Smooth muscle cell of bladder (primary cell): Measurements from ENCODE around the gene EFCAB8. TPM values are rescaled to one million over a fixed set of nuclear protein-coding genes. Genes with fewer than 3 reads are reported as not detected.

Experiments used
- total RNA-seq: library from RNA; depleted of rRNA; stranded (reverse); fragments of >200 nt; gene quantifications from 2 replicates; pipeline ENCODE4 v1.2.3, GENCODE V29; 2014

Gene EFCAB8
- total RNA-seq: 0.28 TPM in 2 replicates

GRCh38 chr20:32858701-32859372 lies at the start of gene EFCAB8:
Gene EFCAB8, plus strand, starts transcription at chr20:32858923. Its CDS starts 4,870 bp downstream, at chr20:32863793.

GRCh38 chr20:33004141-33004751 lies 145.5 kb downstream of the EFCAB8 start, which contains the start of gene SUN5:
Gene SUN5, minus strand, starts transcription at chr20:33004433. Its CDS starts 93 bp downstream, at chr20:33004340.

GRCh38 chr20:33007376-33008335 lies 148.9 kb downstream of the EFCAB8 start, which contains the start of gene BPIFB2:
Gene BPIFB2, plus strand, starts transcription at chr20:33007704. Its CDS starts 871 bp downstream, at chr20:33008575.

Other genes starting within 250 kb of the EFCAB8 start
- 0.09 TPM in 1 of 2 replicates, not detected in the other for gene C20orf203, start 185.0 kb upstream of the EFCAB8 start, total RNA-seq
- 17.2 and 22.9 TPM in 2 replicates for gene COMMD7, start 115.5 kb upstream of the EFCAB8 start, total RNA-seq
- gene DNMT3B, start 96.5 kb upstream of the EFCAB8 start, total RNA-seq: 0.85 and 1.0 TPM in 2 replicates
- gene MAPRE1, start 39.0 kb upstream of the EFCAB8 start, total RNA-seq: 55.8 and 69.4 TPM in 2 replicates
- gene SUN5, start 145.5 kb downstream of the EFCAB8 start, total RNA-seq: not detected in 2 replicates
- not detected in 2 replicates for gene BPIFB2, start 148.8 kb downstream of the EFCAB8 start, total RNA-seq
- gene BPIFB6, start 172.7 kb downstream of the EFCAB8 start, total RNA-seq: not detected in 2 replicates
- not detected in 2 replicates for gene BPIFB3, start 195.0 kb downstream of the EFCAB8 start, total RNA-seq
- not detected in 2 replicates for gene BPIFB4, start 220.7 kb downstream of the EFCAB8 start, total RNA-seq